Activated CD4-positive, alpha-beta T cell treated with anti-CD3 and anti-CD28 coated beads, Interleukin-2, Interleukin-6, amounts not matched to agents 100 ng/mL and 50 ng/mL, durations not matched to agents 16 hours and 8 hours (primary cell): Measurements from ENCODE around the gene SECISBP2.

Experiments
- DNase-seq: peaks from one replicate; pipeline ENCODE4 v3.0.0-alpha.2; 2020

The SECISBP2 gene

DNA sequence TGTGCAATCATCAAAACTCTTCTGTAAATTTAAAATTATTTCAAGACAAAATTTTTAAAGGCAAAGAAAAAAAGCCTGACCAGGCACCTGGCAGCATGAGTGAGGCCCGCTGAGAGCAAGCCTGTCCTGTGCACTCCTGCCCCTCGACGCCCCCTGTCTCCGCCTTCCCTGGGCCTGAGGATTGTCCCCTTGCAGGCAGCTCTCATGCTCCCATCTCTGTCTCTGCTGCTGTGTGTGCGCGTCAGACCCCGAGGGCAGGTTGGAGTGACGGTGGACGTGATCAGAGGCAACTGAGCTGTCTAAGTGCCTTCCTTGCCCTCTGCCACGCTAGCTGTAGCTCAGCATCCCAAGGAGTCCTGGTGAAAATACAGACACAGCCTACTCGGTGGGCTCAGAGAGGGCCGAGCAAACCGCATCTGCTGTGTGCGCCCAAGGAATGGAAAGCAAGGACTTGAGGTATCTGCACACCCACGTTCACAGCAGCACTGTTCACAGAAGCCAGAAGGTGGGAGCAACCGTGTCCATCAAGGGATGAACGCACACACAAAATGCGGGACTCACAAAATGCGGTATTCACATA, 65.5 kb downstream of the SECISBP2 start:
- no peak for DNase-seq

DNA sequence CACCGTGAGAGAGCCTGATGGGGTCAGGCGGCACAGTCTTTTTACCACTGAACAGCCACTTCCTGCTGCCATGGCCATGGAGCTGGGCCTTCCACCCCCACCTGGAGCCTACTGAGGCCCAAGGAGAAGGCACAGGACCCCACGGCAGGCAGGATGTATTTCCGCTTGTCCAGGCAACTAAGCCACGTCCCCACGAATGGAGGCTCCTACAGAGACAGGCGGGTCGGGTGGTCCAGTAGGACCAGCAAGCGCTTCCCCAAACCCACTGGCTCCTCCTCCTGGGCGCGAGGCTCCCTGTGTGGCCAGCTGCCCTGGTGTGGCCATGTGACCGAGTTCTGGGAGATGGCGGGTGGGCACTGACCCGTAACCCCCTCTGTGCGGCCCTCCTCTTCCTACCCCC, 66.5 kb downstream of the SECISBP2 start:
- no peak for DNase-seq

DNA sequence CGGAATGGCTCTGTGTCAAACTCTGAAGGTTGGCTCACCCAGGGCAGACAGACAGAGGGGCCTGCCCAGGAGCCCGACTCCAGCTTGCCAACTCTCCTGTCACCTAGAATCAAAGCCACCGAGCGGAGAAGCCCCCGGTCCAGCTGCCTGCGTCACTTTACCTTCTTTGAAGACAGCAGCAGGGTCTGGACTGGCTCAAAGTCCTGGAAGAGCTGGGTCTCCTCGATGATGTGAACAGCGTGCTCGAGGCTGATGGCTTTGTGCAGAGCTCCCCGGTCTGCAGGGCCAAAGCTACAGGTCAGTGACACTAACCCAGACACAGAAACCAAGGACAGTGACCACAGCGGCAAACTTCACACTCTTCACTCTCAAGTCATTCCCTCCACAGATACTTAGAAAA, 67.9 kb downstream of the SECISBP2 start:
- DNase-seq, result no peak

DNA sequence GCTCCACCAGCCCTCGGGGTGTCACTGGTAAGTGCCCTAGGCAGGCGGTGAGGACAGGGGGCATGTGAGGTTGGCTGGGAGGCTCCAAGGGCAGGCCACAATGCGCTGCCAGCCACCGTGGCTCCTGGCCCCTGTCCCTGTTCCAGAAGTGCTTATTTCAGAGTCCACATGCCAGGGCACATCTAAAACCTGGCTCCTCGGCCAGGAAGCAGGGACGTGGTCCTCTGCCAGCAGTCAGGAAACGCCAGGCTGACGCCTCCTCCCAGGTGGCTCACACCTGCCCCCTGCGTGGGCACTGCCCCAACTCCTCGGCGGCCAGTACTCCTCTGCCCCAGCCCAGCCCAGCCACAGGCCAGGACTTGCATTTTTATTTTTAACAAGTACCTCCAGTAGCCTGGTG, 68.5 kb downstream of the SECISBP2 start:
- no peak for DNase-seq

DNA sequence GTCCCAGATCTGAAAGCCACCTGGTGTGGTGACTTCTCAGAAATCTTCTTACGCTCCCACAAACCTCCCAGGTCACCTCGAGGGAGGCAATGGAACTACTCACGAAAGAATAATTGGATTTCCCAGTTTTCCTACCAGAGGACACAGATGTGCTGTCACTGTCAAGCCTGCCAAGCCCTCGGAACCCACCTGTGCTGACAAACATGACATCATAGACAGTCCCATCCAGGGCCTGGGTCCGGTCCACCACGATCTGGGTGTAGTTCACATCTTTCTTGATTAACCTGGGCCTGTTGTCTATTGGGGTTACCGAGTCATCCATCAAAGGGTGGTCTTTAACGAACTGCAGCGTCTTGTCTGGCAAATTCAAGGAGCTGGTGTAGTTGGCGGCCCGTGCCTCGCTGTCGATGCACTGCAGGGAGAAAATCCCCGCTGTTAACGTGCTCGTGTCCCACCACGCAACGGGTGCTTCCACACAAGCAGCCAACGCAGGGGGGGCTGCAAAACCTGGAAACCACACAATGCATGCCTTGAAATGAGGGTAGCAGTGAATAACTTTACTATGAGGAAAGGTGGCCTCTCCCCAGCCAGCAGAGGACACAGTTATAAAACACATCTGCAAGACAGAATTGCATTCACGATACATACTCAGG, 69.0 kb downstream of the SECISBP2 start:
- DNase-seq, result no peak

DNA sequence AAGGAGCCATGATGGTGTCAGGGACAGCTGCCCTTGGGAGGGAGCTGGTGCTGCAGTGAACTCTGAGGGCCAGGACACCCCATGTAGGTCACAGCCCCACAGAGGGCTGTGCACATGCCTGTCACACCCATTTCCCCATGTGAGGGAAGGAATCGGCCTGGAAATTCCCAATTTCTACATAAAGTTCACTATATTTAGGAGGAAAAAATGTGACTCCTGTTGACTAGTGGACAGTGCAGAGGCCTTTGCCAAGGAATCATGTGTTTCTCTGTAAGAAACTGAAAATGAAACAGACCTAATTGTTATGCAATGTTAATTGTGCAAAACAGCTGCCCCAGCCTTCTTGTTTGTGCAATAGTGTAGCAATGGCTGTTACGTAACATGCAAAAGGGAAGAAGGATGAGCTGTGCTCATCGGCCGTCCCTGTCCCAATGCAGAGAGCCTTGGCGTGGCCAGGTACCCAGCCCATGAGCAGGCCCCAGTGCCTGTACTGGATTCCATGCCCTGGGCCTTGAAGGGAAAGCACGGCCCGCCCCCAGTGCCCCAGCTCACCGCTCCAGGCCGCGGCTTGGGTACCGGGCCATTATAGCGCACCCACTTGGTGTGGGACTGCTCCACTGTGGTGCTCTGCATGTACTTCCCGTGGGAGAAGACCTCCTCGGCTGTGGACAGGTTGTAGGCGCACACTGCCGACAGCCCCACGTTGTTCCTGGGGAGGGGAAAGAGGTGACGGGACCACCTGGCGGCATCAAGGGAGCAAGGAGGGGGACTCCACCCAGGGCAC, 70.0 kb downstream of the SECISBP2 start:
- DNase-seq, result no peak

DNA sequence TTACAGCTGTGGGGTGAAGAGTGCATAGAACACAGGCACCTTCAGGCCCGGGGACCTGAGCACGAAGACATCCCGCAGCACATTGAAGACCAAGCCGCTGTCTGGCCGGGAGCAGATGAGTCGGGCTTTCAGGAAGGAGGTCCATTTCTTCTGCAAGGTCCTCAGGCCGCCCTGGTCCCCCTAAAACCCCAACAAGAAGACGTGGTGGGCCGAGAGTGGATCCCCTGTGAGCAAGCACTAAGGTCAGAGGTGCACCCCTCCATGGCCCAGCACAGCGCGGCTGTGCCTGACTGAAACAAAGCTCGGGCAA, 70.5 kb downstream of the SECISBP2 start:
- no peak for DNase-seq

DNA sequence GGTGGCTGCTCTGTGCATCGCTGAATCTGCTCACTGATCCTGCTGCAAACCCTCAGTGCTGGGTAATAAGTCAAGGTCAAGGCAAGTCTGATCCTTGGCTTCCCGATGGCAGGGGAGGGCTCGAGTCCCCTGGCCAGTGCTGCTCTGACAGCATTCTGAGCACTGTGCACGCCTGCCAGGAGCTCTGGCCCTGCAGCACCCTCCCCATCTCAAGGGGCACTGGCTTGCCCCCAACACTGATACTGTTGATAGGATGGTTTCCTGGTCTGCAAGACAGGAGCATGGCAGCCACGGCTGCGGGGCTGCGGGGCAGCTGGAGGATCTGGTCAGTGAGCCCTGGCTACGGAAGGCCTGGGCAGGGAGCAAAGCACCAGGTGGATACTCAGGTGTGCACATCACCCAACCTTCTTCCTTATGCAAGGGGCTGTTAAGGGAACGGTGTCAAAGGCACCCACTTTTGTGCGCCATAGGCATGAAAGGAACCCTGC, 71.8 kb downstream of the SECISBP2 start:
- DNase-seq, result no peak

DNA sequence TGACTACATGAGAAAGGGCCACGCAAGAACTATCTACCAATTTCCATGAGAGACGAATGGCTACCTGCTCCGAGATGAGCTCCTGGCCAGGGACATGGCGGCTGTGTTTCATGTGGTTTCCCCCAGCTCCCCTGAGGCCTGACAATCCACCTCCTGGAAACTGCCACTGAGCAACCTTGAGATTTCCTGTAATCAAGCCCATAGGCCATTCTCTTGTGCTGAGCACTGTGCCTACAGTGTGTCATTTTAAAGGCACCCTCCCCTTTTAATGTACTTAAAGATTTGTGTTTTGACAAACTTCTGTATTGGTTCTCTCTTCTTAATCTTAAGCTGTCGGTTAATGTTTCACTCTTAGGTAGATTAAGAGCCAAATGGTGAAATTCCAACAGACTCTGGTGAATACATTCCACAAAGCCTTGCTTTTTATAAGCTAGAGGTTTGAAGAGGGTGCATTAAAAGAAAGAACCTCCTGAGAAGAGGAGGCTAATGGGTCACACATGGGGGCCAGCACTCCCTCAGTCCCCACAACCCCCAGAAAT, 72.3 kb downstream of the SECISBP2 start:
- no peak for DNase-seq

DNA sequence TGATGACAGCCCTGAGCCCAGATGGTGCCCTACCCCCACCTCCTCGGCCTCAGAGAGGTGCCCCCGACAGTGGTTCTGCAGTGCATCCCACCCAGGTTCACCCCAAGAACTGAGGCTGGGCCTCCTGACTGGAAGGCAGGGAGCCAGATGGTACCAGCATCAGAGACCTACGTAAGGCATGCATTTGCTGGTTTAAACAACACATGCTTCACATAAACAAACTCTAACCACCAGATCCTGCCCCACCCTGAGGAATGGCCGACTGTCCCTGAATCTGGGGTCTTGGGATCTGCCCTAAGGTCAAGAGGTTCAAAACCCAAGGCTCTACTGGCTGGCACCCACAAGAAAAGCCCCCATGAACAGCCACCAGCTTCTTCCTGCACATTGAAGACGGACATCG, 73.3 kb downstream of the SECISBP2 start:
- no peak for DNase-seq

DNA sequence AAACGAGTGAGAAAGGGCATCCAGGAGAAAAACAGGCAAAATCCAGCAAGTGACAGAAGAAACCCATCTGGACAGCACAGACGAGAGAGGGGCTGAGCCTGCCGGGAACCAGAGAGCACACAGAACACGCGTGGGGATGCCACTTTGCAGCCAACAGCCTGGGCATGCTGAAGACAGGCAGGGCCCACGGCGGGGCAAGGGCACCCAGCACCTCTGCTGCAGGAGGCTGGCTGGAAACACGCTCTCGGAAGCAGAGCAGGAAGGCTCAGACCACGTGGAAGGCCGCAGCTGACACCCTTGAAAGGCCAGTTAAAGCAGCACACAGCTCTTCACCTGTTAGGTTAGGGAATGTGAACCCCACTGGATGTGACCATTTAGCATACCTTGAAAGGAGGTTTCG, 76.1 kb downstream of the SECISBP2 start:
- no peak for DNase-seq

DNA sequence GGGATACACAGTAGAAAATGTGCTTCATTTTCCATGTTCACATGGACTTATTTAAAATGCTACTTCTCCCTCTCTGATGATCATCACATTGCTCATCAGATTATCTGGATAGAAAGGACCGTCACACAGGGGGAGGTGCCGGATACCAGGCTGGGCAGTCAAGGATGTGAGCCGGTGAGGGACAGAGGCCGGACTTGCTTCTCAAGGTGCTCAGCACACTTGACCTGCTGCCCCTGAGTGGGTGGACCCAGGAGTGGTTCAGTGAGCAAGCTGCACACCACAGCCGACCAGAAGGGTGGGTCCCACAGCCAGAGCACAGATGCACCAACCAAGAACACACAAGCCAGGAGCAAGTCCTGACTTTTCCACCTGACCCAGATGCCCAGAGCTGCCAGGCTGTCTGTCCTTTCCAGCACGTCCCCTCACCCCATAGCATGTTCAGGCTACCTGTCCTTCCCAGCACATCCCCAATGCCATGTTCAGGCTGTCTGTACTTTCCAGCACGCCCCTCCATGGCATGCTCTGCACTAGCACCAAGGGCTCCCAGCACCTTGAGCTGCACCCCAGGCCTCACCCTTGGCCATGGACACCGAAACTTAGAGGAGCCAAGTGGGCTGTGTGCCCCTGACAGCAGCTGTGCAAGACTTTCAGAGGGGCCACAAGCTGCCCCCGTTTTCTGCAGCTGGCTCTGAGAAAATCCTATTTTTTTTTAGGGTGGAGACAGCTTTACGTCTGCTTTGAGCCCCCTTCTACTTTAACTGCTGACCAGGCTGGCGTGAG, 77.8 kb downstream of the SECISBP2 start:
- DNase-seq, result no peak

DNA sequence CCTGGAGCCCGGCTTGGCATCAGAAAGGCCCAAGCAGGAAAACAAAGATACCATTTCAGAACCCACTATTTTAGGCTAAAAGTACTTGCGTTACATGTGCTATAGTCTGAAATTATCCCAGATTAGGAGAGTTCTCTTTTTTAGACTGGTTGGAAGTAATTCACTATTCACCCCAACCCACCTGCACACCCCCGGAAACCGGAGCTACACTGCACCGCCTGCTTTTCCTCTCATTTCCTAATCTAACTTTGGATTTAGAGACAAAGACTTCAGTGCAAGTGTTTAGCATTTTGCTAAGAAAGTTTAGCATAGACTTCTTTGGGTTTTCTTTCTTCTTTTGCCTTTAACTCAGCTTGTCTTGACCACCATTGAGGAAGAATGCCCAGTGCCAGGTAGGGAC, 79.2 kb downstream of the SECISBP2 start:
- DNase-seq, result no peak

DNA sequence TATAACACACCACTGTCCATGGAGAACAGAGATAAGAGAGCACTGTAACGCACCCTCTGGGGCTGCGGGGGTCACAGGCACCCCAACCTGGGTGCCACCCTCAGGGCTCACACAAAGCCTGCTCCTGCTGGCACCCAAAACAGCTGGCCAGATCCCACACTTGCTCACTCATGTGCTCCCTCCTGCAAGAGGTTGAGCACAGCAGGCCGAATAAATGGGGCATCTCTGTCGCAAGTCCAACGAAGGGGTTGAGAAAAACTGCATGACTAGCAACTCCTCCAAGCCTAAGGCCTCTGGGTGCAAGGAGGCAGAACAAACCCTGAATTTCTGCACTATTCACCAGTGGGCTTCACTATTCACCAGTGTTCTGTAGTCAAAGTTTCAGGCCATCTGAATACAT, 80.3 kb downstream of the SECISBP2 start:
- no peak for DNase-seq

DNA sequence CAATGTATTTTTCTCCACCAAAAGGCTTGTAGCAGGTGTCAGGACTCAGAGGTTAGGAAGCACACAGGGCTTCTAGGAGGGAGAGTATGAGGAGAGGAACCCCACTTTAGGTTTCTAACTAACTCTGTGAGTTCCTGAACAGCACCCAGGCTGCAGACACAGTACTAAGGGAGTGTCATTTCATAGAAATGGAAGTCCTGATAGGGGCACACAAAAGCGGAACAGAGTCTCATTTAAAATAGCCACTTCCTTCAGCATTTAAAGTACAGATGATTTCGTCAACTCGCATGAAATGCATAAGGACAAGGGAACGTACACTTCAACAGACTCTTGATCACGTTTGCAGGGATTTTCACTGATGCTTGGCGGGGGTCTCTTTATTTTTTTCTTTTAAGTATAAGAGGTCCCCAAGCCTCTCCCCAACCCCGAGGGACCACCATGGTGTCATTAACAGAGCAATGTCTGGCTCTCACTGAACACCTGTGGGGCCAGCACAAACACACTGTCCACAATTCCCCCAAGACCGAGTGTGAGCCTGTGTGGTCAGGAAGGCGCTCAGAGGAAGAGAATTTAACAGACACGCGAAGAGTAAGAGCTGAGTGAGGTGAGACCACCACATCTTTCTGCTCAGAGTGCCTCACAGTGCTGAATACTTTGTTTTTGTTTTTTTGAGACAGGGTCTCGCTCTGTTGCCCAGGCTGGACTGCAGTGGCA, 82.3 kb downstream of the SECISBP2 start:
- no peak for DNase-seq

DNA sequence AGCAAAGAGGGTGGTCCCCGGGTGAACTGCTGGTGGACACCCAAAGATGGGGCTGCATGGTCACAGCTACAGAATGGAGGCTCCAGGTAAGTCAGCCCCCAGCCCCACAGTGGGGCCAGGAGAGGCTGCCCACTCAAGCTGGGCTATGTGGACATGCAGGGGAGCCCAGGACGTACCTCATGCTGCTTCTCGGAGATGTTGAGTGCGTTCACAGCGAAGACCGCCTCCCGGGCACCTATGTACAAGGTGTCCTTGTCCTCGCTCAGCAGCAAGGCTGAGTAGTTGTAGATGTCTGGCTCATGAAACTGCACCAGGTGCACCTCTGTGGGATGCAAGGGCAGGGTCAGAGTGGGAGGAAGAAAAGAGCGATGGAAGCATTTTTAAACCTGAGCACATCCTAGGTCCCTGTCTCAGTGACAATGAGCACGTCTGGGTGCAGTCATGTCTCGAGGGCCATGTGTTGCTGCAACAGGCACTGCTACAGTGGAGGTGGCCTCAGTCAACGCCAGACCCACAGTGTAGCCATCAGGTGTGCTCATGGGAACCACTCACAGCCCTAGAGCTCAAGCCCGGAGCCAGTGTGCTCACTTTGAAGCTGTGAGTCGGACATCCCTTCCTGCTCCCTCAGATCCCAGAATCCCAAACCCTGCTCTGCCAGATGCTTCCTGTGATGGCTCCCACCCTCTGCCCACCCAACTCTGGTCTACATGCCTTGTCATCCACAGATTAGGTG, 84.6 kb downstream of the SECISBP2 start:
- no peak for DNase-seq

DNA sequence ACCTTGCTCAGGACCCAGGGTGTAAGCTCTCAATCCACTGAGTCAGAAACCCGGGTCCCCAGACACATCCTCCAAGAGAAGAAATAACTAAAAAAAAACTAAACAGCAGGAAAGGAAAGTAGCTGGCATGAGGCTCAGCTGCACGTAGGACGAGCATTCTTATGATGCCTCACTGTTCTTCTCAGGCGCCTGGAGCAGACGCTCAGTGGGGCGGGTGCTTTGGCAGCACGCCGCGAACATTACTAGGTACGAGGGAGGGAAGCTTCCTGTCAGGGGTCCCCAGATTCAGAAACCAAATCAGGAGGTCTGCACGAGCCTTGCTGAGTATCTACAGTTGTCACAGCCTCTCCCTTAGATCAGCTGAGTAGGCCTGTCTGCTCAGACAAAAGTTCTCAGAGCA, 85.8 kb downstream of the SECISBP2 start:
- DNase-seq, result no peak

DNA sequence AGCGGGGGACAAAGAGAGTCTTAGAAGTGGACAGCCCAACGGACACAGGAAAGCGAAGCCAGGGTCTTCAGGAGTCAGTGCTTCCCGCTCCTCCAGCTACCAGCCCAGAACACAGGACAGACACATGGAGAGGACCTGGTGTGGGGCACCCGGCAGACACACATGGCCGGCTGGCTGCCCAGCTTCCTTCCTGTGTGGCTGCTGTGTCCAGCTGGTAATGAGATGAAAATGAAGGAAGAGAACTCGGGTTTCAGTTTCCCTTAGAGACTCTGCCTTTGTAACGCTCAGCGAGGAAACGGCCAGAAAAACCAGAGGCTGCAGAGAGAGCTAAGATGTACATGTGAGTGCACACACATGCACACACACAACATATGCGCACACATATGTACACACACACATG, 87.5 kb downstream of the SECISBP2 start:
- DNase-seq, result no peak

DNA sequence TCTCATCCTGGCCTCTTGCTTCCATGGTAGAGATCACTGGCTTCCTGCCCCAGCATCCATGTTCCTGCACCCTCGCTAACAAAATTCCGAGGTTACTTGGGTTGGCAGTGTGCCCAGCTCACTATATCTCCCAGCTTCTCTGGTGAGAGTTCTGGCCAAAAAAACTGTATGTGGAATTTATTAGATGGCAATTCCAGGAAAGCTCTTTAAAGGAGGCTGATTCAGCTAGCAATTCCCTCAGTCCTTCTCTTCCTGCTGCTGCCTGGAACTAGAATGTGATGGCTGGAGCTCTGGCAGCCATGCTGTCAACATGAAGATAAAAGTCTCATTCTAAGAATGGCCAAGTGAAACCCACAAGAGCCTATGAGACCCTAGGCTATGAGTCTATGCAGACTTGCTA, 88.8 kb downstream of the SECISBP2 start:
- no peak for DNase-seq

DNA sequence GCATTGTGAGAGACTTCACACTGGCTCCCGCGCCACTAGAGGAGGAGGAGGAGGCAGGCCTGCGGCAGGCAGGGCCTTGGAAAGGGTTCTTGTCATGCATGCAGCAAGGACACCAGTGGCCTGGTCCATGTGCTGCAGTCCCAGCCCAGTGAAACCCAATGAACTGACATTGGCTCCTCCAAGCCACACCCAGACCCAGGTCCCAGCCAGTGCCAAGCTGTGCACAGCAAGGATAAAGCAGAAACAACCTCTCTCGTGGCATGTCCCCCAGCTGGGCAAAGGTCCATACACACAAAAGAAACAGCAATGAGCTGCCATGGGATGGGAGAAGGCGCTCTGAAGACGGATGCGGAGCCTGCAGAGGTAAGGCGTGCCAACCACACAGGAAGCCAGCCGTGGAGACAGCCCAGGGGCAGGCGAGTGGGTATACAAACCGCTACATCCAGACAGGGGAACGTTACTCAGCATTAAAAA, 90.4 kb downstream of the SECISBP2 start:
- DNase-seq, result peak; percentile 88
